IMR-90 (cell line): ENCODE data around the gene CEP78. TPM values are rescaled to one million over a fixed set of nuclear protein-coding genes. Genes with fewer than 3 reads are reported as not detected.
A peak's percentile ranks its signal among the peaks of the same experiment; 100 is the strongest.

Experiments used
- ATAC-seq: fragments of 200-7000 bp; cut with Tn5 transposase; 2 replicates; pipeline ENCODE4 v1.9.1; 2020; ENCODE audit warnings: low read depth, mild to moderate bottlenecking, moderate library complexity
- BruUV-seq: library from RNA; stranded (reverse); fragments of 400-500 nt; replicated peaks from 2 replicates; lab custom pipeline; 2021; lab: Mats Ljungman, UMichigan
- CTCF ChIA-PET: fragments of 300-600 bp; formaldehyde crosslinking; extraction: SDS; loops from one replicate; lab custom pipeline; 2021; ENCODE audit warnings: antibody characterized with exemption; lab: Yijun Ruan, JAX
- POLR2A ChIA-PET: fragments of 300-600 bp; sonication (Branson Sonifier 250); formaldehyde crosslinking; loops from one replicate; lab custom pipeline; 2022; ENCODE audit warnings: antibody characterized with exemption; ENCODE audit not compliant: unreplicated experiment; lab: Charles Lee
- DNase-seq: peaks from one replicate; pipeline ENCODE4 v3.0.0; 2013
- H2AFZ ChIP-seq: replicated peaks from 2 replicates; pipeline ENCODE3; 2013; ENCODE audit warnings: low read length, mild to moderate bottlenecking; ENCODE audit not compliant: poor library complexity
- H2AK5ac ChIP-seq: 2 replicates; pipeline ENCODE4 v1.6.1; 2013; ENCODE audit warnings: low read depth, low read length, inconsistent platforms
- H2AK9ac ChIP-seq: replicated peaks from 2 replicates; pipeline ENCODE3; 2013; ENCODE audit warnings: mild to moderate bottlenecking, low read depth, low read length, moderate library complexity; ENCODE audit not compliant: poor library complexity
- H2BK120ac ChIP-seq: 2 replicates; pipeline ENCODE4 v1.6.1; 2013; ENCODE audit warnings: low read depth, low read length, inconsistent platforms
- H2BK15ac ChIP-seq: 3 replicates; pipeline ENCODE4 v1.6.1; 2013; ENCODE audit warnings: low read depth, low read length, inconsistent platforms
- H2BK20ac ChIP-seq: 2 replicates; pipeline ENCODE4 v1.6.1; 2013; ENCODE audit warnings: low read depth, mild to moderate bottlenecking, inconsistent platforms, low read length, moderate library complexity
- H2BK5ac ChIP-seq: 2 replicates; pipeline ENCODE4 v1.6.1; 2013; ENCODE audit warnings: mild to moderate bottlenecking, low read depth, low read length, inconsistent platforms; ENCODE audit not compliant: poor library complexity, severe bottlenecking
- H3K14ac ChIP-seq: replicated peaks from 2 replicates; pipeline ENCODE4 v1.6.1; 2013; ENCODE audit warnings: low read depth, low read length, inconsistent platforms
- H3K18ac ChIP-seq: 2 replicates; pipeline ENCODE4 v1.6.1; 2013; ENCODE audit warnings: low read depth, low read length, control low read depth
- H3K23ac ChIP-seq: 2 replicates; pipeline ENCODE4 v1.6.1; 2013; ENCODE audit warnings: low read depth, low read length, inconsistent platforms
- H3K27ac ChIP-seq: 2 replicates; pipeline ENCODE4 v1.5.1; 2013; ENCODE audit warnings: mild to moderate bottlenecking, control low read depth, low read length; ENCODE audit not compliant: insufficient read depth
- H3K27me3 ChIP-seq: 2 replicates; pipeline ENCODE4 v1.6.1; 2013; ENCODE audit warnings: low read length; ENCODE audit not compliant: control insufficient read depth, insufficient read depth
- H3K36me3 ChIP-seq: 2 replicates; pipeline ENCODE4 v1.6.1; 2013; ENCODE audit warnings: low read length, mixed read lengths; ENCODE audit not compliant: control insufficient read depth, insufficient read depth
- H3K4ac ChIP-seq: 2 replicates; pipeline ENCODE4 v1.6.1; 2013; ENCODE audit warnings: low read depth, low read length, inconsistent platforms
- H3K4me1 ChIP-seq: 2 replicates; pipeline ENCODE4 v1.6.1; 2013; ENCODE audit warnings: low read length, mixed read lengths; ENCODE audit not compliant: control insufficient read depth, insufficient read depth
- H3K4me2 ChIP-seq: 2 replicates; pipeline ENCODE4 v1.6.1; 2013; ENCODE audit warnings: low read depth, mild to moderate bottlenecking, control low read depth, low read length, moderate library complexity
- H3K4me3 ChIP-seq: 2 replicates; pipeline ENCODE4 v1.5.1; 2013; ENCODE audit warnings: low read depth, mild to moderate bottlenecking, control low read depth, low read length, moderate library complexity; ENCODE audit not compliant: insufficient read depth
- H3K56ac ChIP-seq: 2 replicates; pipeline ENCODE4 v1.6.1; 2013; ENCODE audit warnings: low read length, inconsistent platforms; ENCODE audit not compliant: insufficient read depth; ENCODE audit errors: extremely low read depth
- H3K79me1 ChIP-seq, 2 experiments: 2 replicates each; pipeline ENCODE4 v1.6.1; 2013; ENCODE audit warnings: low read length in 2 of 2, inconsistent platforms in 1 of 2, low read depth in 1 of 2
- H3K9ac ChIP-seq: 2 replicates; pipeline ENCODE4 v1.6.1; 2013; ENCODE audit warnings: low read depth, low read length, control low read depth
- H3K9me1 ChIP-seq: 2 replicates; pipeline ENCODE4 v1.6.1; 2013; ENCODE audit warnings: low read length, inconsistent platforms; ENCODE audit not compliant: insufficient read depth
- H3K9me3 ChIP-seq: 2 replicates; pipeline ENCODE4 v1.6.1; 2013; ENCODE audit warnings: low read length; ENCODE audit not compliant: control insufficient read depth, insufficient read depth
- H4K20me1 ChIP-seq: 2 replicates; pipeline ENCODE4 v1.6.1; 2013; ENCODE audit warnings: low read length, inconsistent platforms; ENCODE audit not compliant: insufficient read depth
- H4K5ac ChIP-seq: 2 replicates; pipeline ENCODE4 v1.6.1; 2013; ENCODE audit warnings: mild to moderate bottlenecking, low read depth, low read length, control low read depth
- H4K8ac ChIP-seq, 2 experiments: 2 replicates each; pipeline ENCODE4 v1.6.1; 2013; ENCODE audit warnings: low read depth in 2 of 2, low read length in 2 of 2, control low read depth in 1 of 2, inconsistent platforms in 1 of 2
- H4K91ac ChIP-seq: 2 replicates; pipeline ENCODE4 v1.6.1; 2013; ENCODE audit warnings: low read depth, low read length, inconsistent platforms; ENCODE audit not compliant: insufficient read depth
- BHLHE40 ChIP-seq: fragments of 150-350 bp; IDR thresholded peaks from 2 replicates; pipeline ENCODE4 v1.6.1; 2016; ENCODE audit warnings: mild to moderate bottlenecking, low read depth, low read length
- CEBPB ChIP-seq: IDR thresholded peaks from 2 replicates; pipeline ENCODE4 v1.6.1; 2012; ENCODE audit warnings: low read depth, low read length, improper control_type of control experiment
- CHD1 ChIP-seq: IDR thresholded peaks from 2 replicates; pipeline ENCODE4 v1.6.1; 2012; ENCODE audit warnings: low read depth, low read length, improper control_type of control experiment
- CTCF ChIP-seq: conservative IDR thresholded peaks from 2 replicates; pipeline ENCODE4 v1.5.1; 2012; ENCODE audit warnings: mild to moderate bottlenecking, low read depth, low read length, improper control_type of control experiment
- FOS ChIP-seq: fragments of 150-350 bp; IDR thresholded peaks from 2 replicates; pipeline ENCODE4 v1.6.1; 2016; ENCODE audit warnings: low read depth, low read length
- MAFK ChIP-seq: IDR thresholded peaks from 2 replicates; pipeline ENCODE4 v1.6.1; 2012; ENCODE audit warnings: low read depth, low read length, improper control_type of control experiment
- MXI1 ChIP-seq: IDR thresholded peaks from 2 replicates; pipeline ENCODE4 v1.6.1; 2012; ENCODE audit warnings: low read depth, mild to moderate bottlenecking, low read length, moderate library complexity, borderline replicate concordance
- NFE2L2 ChIP-seq: fragments of 150-350 bp; IDR thresholded peaks from 2 replicates; pipeline ENCODE4 v1.6.1; 2016; ENCODE audit warnings: low read depth, mild to moderate bottlenecking, low read length
- POLR2A ChIP-seq: IDR thresholded peaks from 2 replicates; pipeline ENCODE4 v1.6.1; 2012; ENCODE audit warnings: mild to moderate bottlenecking, low read depth, low read length
- RAD21 ChIP-seq: IDR thresholded peaks from 2 replicates; pipeline ENCODE4 v1.6.1; 2012; ENCODE audit warnings: low read length, improper control_type of control experiment
- RFX5 ChIP-seq: IDR thresholded peaks from 2 replicates; pipeline ENCODE4 v1.8.0; 2012; ENCODE audit warnings: low read depth, mild to moderate bottlenecking, low read length, moderate library complexity
- SMC3 ChIP-seq: fragments of 150-350 bp; IDR thresholded peaks from 2 replicates; pipeline ENCODE4 v1.6.1; 2016; ENCODE audit warnings: low read depth, mild to moderate bottlenecking, antibody characterized with exemption, low read length, moderate library complexity
- USF2 ChIP-seq: fragments of 150-350 bp; IDR thresholded peaks from 2 replicates; pipeline ENCODE4 v1.6.1; 2017; ENCODE audit warnings: mild to moderate bottlenecking, antibody characterized with exemption, low read length, low read depth
- dilution Hi-C: fragments of 300-500 bp; cut with HindIII; formaldehyde crosslinking; loops from one replicate; pipeline ENCODE4 v1.14.3; 2018; ENCODE audit warnings: low sequenced_read_pairs; ENCODE audit not compliant: unreplicated experiment
- in situ Hi-C: fragments of 300-500 bp; cut with MboI; formaldehyde crosslinking; loops from 3 replicates; pipeline ENCODE4 v1.14.3; 2019; ENCODE audit warnings: low sequenced_read_pairs, inconsistent platforms, mixed read lengths
- intact Hi-C: fragments of 100-400 bp; cut with micrococcal nuclease; formaldehyde crosslinking; loops from 2 replicates; pipeline ENCODE4 v1.10.0; 2022
- polyA plus RNA-seq, 3 experiments: library from polyadenylated mRNA; depleted of rRNA; stranded (reverse); fragments of >200 nt; gene quantifications; 2 replicates each; pipeline ENCODE4 v1.2.3, GENCODE V29; 2012; ENCODE audit warnings: low replicate concordance in 1 of 3
- total RNA-seq: library from RNA; depleted of rRNA; stranded (reverse); fragments of >200 nt; gene quantifications from 2 replicates; pipeline ENCODE4 v1.2.3, GENCODE V29; 2012
- TF ChIP-seq, protein P1 (sequence below): fragments of 150-350 bp; IDR thresholded peaks from 2 replicates; pipeline ENCODE4 v1.6.1; 2016; ENCODE audit warnings: low read depth, mild to moderate bottlenecking, low read length, moderate library complexity, borderline replicate concordance

CEP78 gene
- total and polyA plus RNA-seq, 2 of the 4 experiments (the other 2 are of a cell fraction) = 9.2 to 18.3 TPM

- Histone ChIP-seq H4K20me1 (no peaks in the 10 kb centered on the region), H2AK5ac (no peak overlapping the region), H2BK5ac (no peak overlapping the region), H3K9me1 (no peaks in the 10 kb centered on the region), H2AK9ac (no peak overlapping the region), H3K4me2 (no peak overlapping the region), H3K4ac (no peak overlapping the region), H3K27ac (no peak overlapping the region), H3K4me3 (no peak overlapping the region), H4K5ac (no peak overlapping the region), H3K4me1 (peaks cover 2% of the 10 kb centered on the region; the same call in 1 of the 2 replicates), H3K14ac (no peak overlapping the region), H3K27me3 (no peaks in the 10 kb centered on the region), H2BK15ac (no peak overlapping the region), H2BK120ac (no peak overlapping the region), H3K79me1 (no peaks in the 10 kb centered on the region), H3K9ac (no peak overlapping the region), H3K56ac (no peak overlapping the region), H4K91ac (no peak overlapping the region), H3K36me3 (no peaks in the 10 kb centered on the region), H4K8ac (no peak overlapping the region), H3K9me3 (no peaks in the 10 kb centered on the region), H2BK20ac (no peak overlapping the region), H2AFZ (peak overlapping the region; percentile 64), H3K18ac (no peak overlapping the region), H3K23ac (no peak overlapping the region)
- TF ChIP-seq BHLHE40 (no peak), MXI1 (no peak), CHD1 (no peak), RAD21 (no peak), FOS (no peak), NFE2L2 (no peak), SMC3 (no peak), POLR2A (no peak), USF2 (no peak), MAFK (no peak), CTCF (no peak), CEBPB (no peak), RFX5 (no peak)
- TF ChIP-seq, protein P1, sequence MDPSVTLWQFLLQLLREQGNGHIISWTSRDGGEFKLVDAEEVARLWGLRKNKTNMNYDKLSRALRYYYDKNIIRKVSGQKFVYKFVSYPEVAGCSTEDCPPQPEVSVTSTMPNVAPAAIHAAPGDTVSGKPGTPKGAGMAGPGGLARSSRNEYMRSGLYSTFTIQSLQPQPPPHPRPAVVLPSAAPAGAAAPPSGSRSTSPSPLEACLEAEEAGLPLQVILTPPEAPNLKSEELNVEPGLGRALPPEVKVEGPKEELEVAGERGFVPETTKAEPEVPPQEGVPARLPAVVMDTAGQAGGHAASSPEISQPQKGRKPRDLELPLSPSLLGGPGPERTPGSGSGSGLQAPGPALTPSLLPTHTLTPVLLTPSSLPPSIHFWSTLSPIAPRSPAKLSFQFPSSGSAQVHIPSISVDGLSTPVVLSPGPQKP = no peak
- ATAC-seq (no peak), DNase-seq (no peak)
- dilution Hi-C loops = no loop called here
- CTCF ChIA-PET = no interaction called here
- POLR2A ChIA-PET = no interaction called here
- intact Hi-C loops = no loop called here
- in situ Hi-C loops = no loop called here
- BruUV-seq = no TSS peak
Observed at GRCh38 chr9:78286125-78286524, 50.2 kb downstream of the CEP78 start.
